Mesodermal cell (in vitro differentiated cells): ENCODE measurements around the gene METTL8.

Source experiments
- H3K27ac ChIP-seq: 2 replicates; pipeline ENCODE4 v1.7.0; 2013; ENCODE audit warnings: mild to moderate bottlenecking, low read depth, low read length, moderate library complexity; ENCODE audit not compliant: severe bottlenecking
- H3K36me3 ChIP-seq: 2 replicates; pipeline ENCODE4 v1.7.1; 2013; ENCODE audit warnings: mild to moderate bottlenecking, low read length, moderate library complexity; ENCODE audit not compliant: control insufficient read depth, insufficient read depth
- H3K4me1 ChIP-seq: one replicate; pipeline ENCODE4 v1.7.1; 2013; ENCODE audit warnings: mild to moderate bottlenecking, low read length; ENCODE audit not compliant: insufficient read depth, control insufficient read depth, poor library complexity, severe bottlenecking
- H3K4me3 ChIP-seq: 2 replicates; pipeline ENCODE4 v1.7.0; 2013; ENCODE audit warnings: low read length, control low read depth, mild to moderate bottlenecking; ENCODE audit not compliant: insufficient read depth, poor library complexity, severe bottlenecking; ENCODE audit errors: extremely low read depth
- H3K9me3 ChIP-seq: 2 replicates; pipeline ENCODE4 v1.7.1; 2013; ENCODE audit warnings: mild to moderate bottlenecking, low read length, moderate library complexity; ENCODE audit not compliant: control insufficient read depth
- WGBS, 2 experiments: methylation state at CpG; one replicate each; pipeline ENCODE4 v1.1.5; 2013; ENCODE audit warnings: missing lambda C conversion rate in 2 of 2; ENCODE audit not compliant: insufficient coverage in 2 of 2; 5-methylcytosine and 5-hydroxymethylcytosine counted together

Gene METTL8

GRCh38 chr2:171310889-171311288 lies 122.9 kb downstream of the METTL8 start:
- H3K4me1 ChIP-seq, result peaks cover 4% of the 10 kb centered on the region
- no peak overlapping the region for H3K4me3 ChIP-seq
- H3K9me3 ChIP-seq, result peaks cover 14% of the 10 kb centered on the region
- peaks cover 4% of the 10 kb centered on the region for H3K36me3 ChIP-seq
- H3K27ac ChIP-seq, result no peak overlapping the region
- WGBS, 2 experiments, result 90 to 100% methylated on average over 1 to 2 of the region's 2 CpGs

GRCh38 chr2:171309455-171310286 lies 124.1 kb downstream of the METTL8 start:
- no peak overlapping the region for H3K4me3 ChIP-seq
- H3K9me3 ChIP-seq, result peaks cover 14% of the 10 kb centered on the region
- H3K36me3 ChIP-seq, result peaks cover 2% of the 10 kb centered on the region
- 100% methylated on average over 1 to 4 of the region's 6 CpGs for WGBS, 2 experiments
- no peaks in the 10 kb centered on the region for H3K4me1 ChIP-seq
- no peak overlapping the region for H3K27ac ChIP-seq

GRCh38 chr2:171308280-171309054 lies 125.3 kb downstream of the METTL8 start:
- H3K4me1 ChIP-seq, result no peaks in the 10 kb centered on the region
- peaks cover 14% of the 10 kb centered on the region for H3K9me3 ChIP-seq
- no peaks in the 10 kb centered on the region for H3K36me3 ChIP-seq
- WGBS, 2 experiments, result 92 to 98% methylated on average over 4 of the region's 6 CpGs
- H3K4me3 ChIP-seq, result no peak overlapping the region
- no peak overlapping the region for H3K27ac ChIP-seq

- no peak overlapping the region for H3K4me3 ChIP-seq
- H3K36me3 ChIP-seq, result no peaks in the 10 kb centered on the region
- H3K27ac ChIP-seq, result no peak overlapping the region
- peaks cover 14% of the 10 kb centered on the region for H3K9me3 ChIP-seq
- H3K4me1 ChIP-seq, result no peaks in the 10 kb centered on the region
- 97% methylated on average over 4 of the region's 4 CpGs for WGBS, 2 experiments
Observed at GRCh38 chr2:171307560-171307959, 126.2 kb downstream of the METTL8 start.

- no peaks in the 10 kb centered on the region for H3K36me3 ChIP-seq
- 96 to 100% methylated on average over 2 of the region's 2 CpGs for WGBS, 2 experiments
- H3K4me1 ChIP-seq, result no peaks in the 10 kb centered on the region
- H3K9me3 ChIP-seq, result no peaks in the 10 kb centered on the region
- no peak overlapping the region for H3K27ac ChIP-seq
- H3K4me3 ChIP-seq, result no peak overlapping the region
Observed at GRCh38 chr2:171297956-171298355, 135.8 kb downstream of the METTL8 start.

- no peak overlapping the region for H3K27ac ChIP-seq
- no peaks in the 10 kb centered on the region for H3K9me3 ChIP-seq
- no peaks in the 10 kb centered on the region for H3K36me3 ChIP-seq
- H3K4me1 ChIP-seq, result no peaks in the 10 kb centered on the region
- H3K4me3 ChIP-seq, result no peak overlapping the region
- 88 to 95% methylated on average over 3 to 5 of the region's 5 CpGs for WGBS, 2 experiments
Observed at GRCh38 chr2:171294608-171295007, 139.2 kb downstream of the METTL8 start.

GRCh38 chr2:171293661-171294060 lies 140.1 kb downstream of the METTL8 start:
- Histone ChIP-seq H3K27ac (no peak overlapping the region), H3K36me3 (no peaks in the 10 kb centered on the region), H3K9me3 (no peaks in the 10 kb centered on the region), H3K4me1 (no peaks in the 10 kb centered on the region), H3K4me3 (no peak overlapping the region)
- WGBS, 2 experiments, result no CpG with 5 or more reads among the region's 5 CpGs

GRCh38 chr2:171289991-171290390 lies 143.8 kb downstream of the METTL8 start:
- Histone ChIP-seq H3K4me3 (no peak overlapping the region), H3K36me3 (no peaks in the 10 kb centered on the region), H3K27ac (no peak overlapping the region), H3K9me3 (no peaks in the 10 kb centered on the region), H3K4me1 (peaks cover 8% of the 10 kb centered on the region)
- 93 to 100% methylated on average over 2 of the region's 3 CpGs for WGBS, 2 experiments

- H3K4me1 ChIP-seq, result peaks cover 8% of the 10 kb centered on the region
- H3K27ac ChIP-seq, result no peak overlapping the region
- no peaks in the 10 kb centered on the region for H3K9me3 ChIP-seq
- H3K36me3 ChIP-seq, result no peaks in the 10 kb centered on the region
- no peak overlapping the region for H3K4me3 ChIP-seq
Observed at GRCh38 chr2:171289316-171289715, 144.5 kb downstream of the METTL8 start.

- Histone ChIP-seq H3K4me1 (peaks cover 8% of the 10 kb centered on the region), H3K4me3 (no peak overlapping the region), H3K27ac (no peak overlapping the region), H3K36me3 (no peaks in the 10 kb centered on the region), H3K9me3 (no peaks in the 10 kb centered on the region)
- 74 to 76% methylated on average over 2 of the region's 4 CpGs for WGBS, 2 experiments
Observed at GRCh38 chr2:171287611-171288010, 146.2 kb downstream of the METTL8 start.

- H3K36me3 ChIP-seq, result no peaks in the 10 kb centered on the region
- no peak overlapping the region for H3K4me3 ChIP-seq
- H3K9me3 ChIP-seq, result no peaks in the 10 kb centered on the region
- H3K4me1 ChIP-seq, result peaks cover 8% of the 10 kb centered on the region
- no peak overlapping the region for H3K27ac ChIP-seq
Observed at GRCh38 chr2:171287036-171287571, 146.7 kb downstream of the METTL8 start.
